Keratinocyte (primary cell): ENCODE results near the gene DIPK2A. TPM values are rescaled to one million over a fixed set of nuclear protein-coding genes. Genes with fewer than 3 reads are reported as not detected.

ENCODE experiments used
- DNase-seq: peaks from one replicate; pipeline ENCODE4 v3.0.0-alpha.2; 2011; ENCODE audit warnings: low read depth, missing footprints, low spot score
- FAIRE-seq: peaks from 2 replicates; lab custom pipeline; 2011; peaks lifted over from hg19 to GRCh38; lab: Jason Lieb, UNC
- H2AFZ ChIP-seq: 2 replicates; pipeline ENCODE4 v1.6.0; 2012; ENCODE audit warnings: low read length, control low read depth, inconsistent platforms; ENCODE audit not compliant: control insufficient read depth
- H3K27ac ChIP-seq: 2 replicates; pipeline ENCODE4 v1.5.1; 2011; ENCODE audit warnings: low read length; ENCODE audit not compliant: control insufficient read depth, insufficient read depth
- H3K27me3 ChIP-seq: 3 replicates; pipeline ENCODE4 v1.6.0; 2011; ENCODE audit warnings: low read length; ENCODE audit not compliant: control insufficient read depth, insufficient read depth; ENCODE audit errors: extremely low read depth
- H3K36me3 ChIP-seq, 2 experiments: 2 replicates in 1 of 2; 3 replicates in 1 of 2; pipeline ENCODE4 v1.5.1; 2011; ENCODE audit warnings: low read length in 2 of 2, mild to moderate bottlenecking in 1 of 2; ENCODE audit not compliant: control insufficient read depth in 2 of 2, insufficient read depth in 2 of 2; ENCODE audit errors: extremely low read depth in 1 of 2
- H3K4me1 ChIP-seq: 3 replicates; pipeline ENCODE4 v1.5.1; 2011; ENCODE audit warnings: low read length; ENCODE audit not compliant: control insufficient read depth, insufficient read depth; ENCODE audit errors: extremely low read depth
- H3K4me2 ChIP-seq: 3 replicates; pipeline ENCODE4 v1.6.0; 2011; ENCODE audit warnings: low read depth, low read length; ENCODE audit not compliant: control insufficient read depth, insufficient read depth; ENCODE audit errors: extremely low read depth
- H3K4me3 ChIP-seq, 3 experiments: fragments of 200-600 bp in 1 of 3; sonication (generic) in 1 of 3; 2 replicates in 2 of 3; 3 replicates in 1 of 3; pipeline ENCODE4 v1.5.1; 2011 to 2016; ENCODE audit warnings: low read length in 3 of 3, mild to moderate bottlenecking in 3 of 3, control low read depth in 2 of 3, inconsistent platforms in 1 of 3, low read depth in 1 of 3, mixed read lengths in 1 of 3, mixed run types in 1 of 3, moderate library complexity in 1 of 3; ENCODE audit not compliant: control insufficient read depth in 2 of 3, insufficient read depth in 2 of 3; ENCODE audit errors: extremely low read depth in 1 of 3
- H3K79me2 ChIP-seq: 2 replicates; pipeline ENCODE4 v1.6.0; 2012; ENCODE audit warnings: low read length; ENCODE audit not compliant: control insufficient read depth, insufficient read depth
- H3K9ac ChIP-seq: 3 replicates; pipeline ENCODE4 v1.6.0; 2011; ENCODE audit warnings: low read length; ENCODE audit not compliant: control insufficient read depth, insufficient read depth; ENCODE audit errors: extremely low read depth
- H3K9me1 ChIP-seq: 3 replicates; pipeline ENCODE4 v1.6.0; 2011; ENCODE audit warnings: low read length; ENCODE audit not compliant: control insufficient read depth, insufficient read depth; ENCODE audit errors: extremely low read depth
- H3K9me3 ChIP-seq: 2 replicates; pipeline ENCODE4 v1.5.1; 2012; ENCODE audit warnings: low read depth, low read length; ENCODE audit not compliant: control insufficient read depth
- H4K20me1 ChIP-seq: 3 replicates; pipeline ENCODE4 v1.6.0; 2011; ENCODE audit warnings: low read length; ENCODE audit not compliant: control insufficient read depth, insufficient read depth; ENCODE audit errors: extremely low read depth
- CTCF ChIP-seq, 3 experiments: IDR thresholded peaks in 1 of 3; conservative IDR thresholded peaks in 1 of 3; optimal IDR thresholded peaks in 1 of 3; 2 replicates in 2 of 3; 3 replicates in 1 of 3; pipeline versions ENCODE3 to v1.5.1; 2011; ENCODE audit warnings: low read length in 3 of 3, mild to moderate bottlenecking in 3 of 3, moderate library complexity in 2 of 3, control low read depth in 1 of 3, inconsistent platforms in 1 of 3; ENCODE audit not compliant: insufficient read depth in 2 of 3; ENCODE audit errors: extremely low read depth in 1 of 3
- EZH2 ChIP-seq: IDR thresholded peaks from one replicate; pipeline ENCODE4 v1.6.1; 2012; ENCODE audit warnings: inconsistent platforms, mild to moderate bottlenecking, low read length, moderate library complexity
- dilution Hi-C: fragments of 300-500 bp; cut with MboI; formaldehyde crosslinking; loops from one replicate; pipeline ENCODE4 v1.7.0; 2020; ENCODE audit warnings: low sequenced_read_pairs; ENCODE audit not compliant: extremely low pct_ligation_motif_present
- polyA plus RNA-seq, 5 experiments: library from polyadenylated mRNA; depleted of rRNA in 3 of 5; stranded (reverse) in 3 of 5; stranded (forward) in 1 of 5; unstranded in 1 of 5; fragments of >200 nt; gene quantifications; 1 replicate in 1 of 5; 2 replicates in 3 of 5; 3 replicates in 1 of 5; pipeline versions ENCODE4 v1.2.1 to v1.2.3, GENCODE V29; 2011 to 2012; ENCODE audit warnings: missing spikeins in 2 of 5, low read depth in 1 of 5, low replicate concordance in 1 of 5

The DIPK2A gene
- polyA plus RNA-seq, 1 donor (not counting 4 experiments of a cell fraction or from before 2014, with no cell fraction given) = 7.8 TPM

GRCh38 chr3:143963946-143964345, 7.7 kb upstream of the DIPK2A start:
- no peak overlapping the region for H2AFZ ChIP-seq
- no peaks in the 10 kb centered on the region for H4K20me1 ChIP-seq
- no peaks in the 10 kb centered on the region for H3K9me3 ChIP-seq
- no peaks in the 10 kb centered on the region for H3K79me2 ChIP-seq
- no peak overlapping the region for H3K9ac ChIP-seq
- no peaks in the 10 kb centered on the region for H3K36me3 ChIP-seq
- H3K4me3 ChIP-seq = no peak overlapping the region
- dilution Hi-C loops = no loop called here
- H3K27ac ChIP-seq = no peak overlapping the region
- DNase-seq (no peak), FAIRE-seq (no peak)
- H3K9me1 ChIP-seq = no peaks in the 10 kb centered on the region
- H3K4me1 ChIP-seq = no peaks in the 10 kb centered on the region
- TF ChIP-seq EZH2 (no peak), CTCF (optimal IDR thresholded peaks at IDR 0.05 in 1 of 3, IDR thresholded peaks at IDR 0.05 in 1 of 3, conservative IDR thresholded peaks at IDR 0.05 in 1 of 3; ENCODE audit: extremely low read depth in 1 of 3, insufficient read depth in 2 of 3, low read length in 3 of 3) (no peak)
- H3K27me3 ChIP-seq = no peaks in the 10 kb centered on the region
- no peak overlapping the region for H3K4me2 ChIP-seq

GRCh38 chr3:143970773-143971358, 757 bp upstream of the DIPK2A start:
- no peaks in the 10 kb centered on the region for H4K20me1 ChIP-seq
- no peaks in the 10 kb centered on the region for H3K36me3 ChIP-seq
- DNase-seq (no peak), FAIRE-seq (no peak)
- dilution Hi-C loops = no loop called here
- H3K4me1 ChIP-seq = peaks cover 17% of the 10 kb centered on the region
- peak overlapping the region; percentile 77 to 96 (median 94) for H3K4me3 ChIP-seq
- H3K9me1 ChIP-seq = no peaks in the 10 kb centered on the region
- TF ChIP-seq EZH2 (no peak), CTCF (optimal IDR thresholded peaks at IDR 0.05 in 1 of 3, IDR thresholded peaks at IDR 0.05 in 1 of 3, conservative IDR thresholded peaks at IDR 0.05 in 1 of 3; ENCODE audit: extremely low read depth in 1 of 3, insufficient read depth in 2 of 3, low read length in 3 of 3) (no peak)
- peak overlapping the region; percentile 88 for H3K27ac ChIP-seq
- H3K79me2 ChIP-seq = peaks cover 31% of the 10 kb centered on the region
- no peaks in the 10 kb centered on the region for H3K9me3 ChIP-seq
- H2AFZ ChIP-seq = peak overlapping the region; percentile 100
- peak overlapping the region; percentile 88 for H3K9ac ChIP-seq
- peak overlapping the region; percentile 92 for H3K4me2 ChIP-seq
- H3K27me3 ChIP-seq = no peaks in the 10 kb centered on the region
